Cerebellar nuclear complex (tissue), 1 donor: Measurements from ENCODE around the gene RCOR2.

Experiments
- DNase-seq, 2 experiments: peaks; one replicate each; lab custom pipeline; 2025; lab: John Stamatoyannopoulos, UW

RCOR2 gene

GRCh38 chr11:63922673-63923192, 5.8 kb upstream of the RCOR2 start:
- no peak for DNase-seq

GRCh38 chr11:63920939-63921417, 4.0 kb upstream of the RCOR2 start:
- DNase-seq, result no peak

- no peak for DNase-seq
Observed at GRCh38 chr11:63920126-63920938, 3.4 kb upstream of the RCOR2 start.

- DNase-seq, result no peak
Observed at GRCh38 chr11:63919267-63920125, 2.5 kb upstream of the RCOR2 start.

- DNase-seq, result no peak
Observed at GRCh38 chr11:63918507-63919191, 1.7 kb upstream of the RCOR2 start.

- DNase-seq, result no peak
Observed at GRCh38 chr11:63917692-63918506, 935 bp upstream of the RCOR2 start.

GRCh38 chr11:63915961-63916836, 765 bp downstream of the RCOR2 start:
- no peak for DNase-seq

GRCh38 chr11:63914896-63915691, 1.9 kb downstream of the RCOR2 start:
- DNase-seq, result no peak

- no peak for DNase-seq
Observed at GRCh38 chr11:63913866-63914830, 2.8 kb downstream of the RCOR2 start.

GRCh38 chr11:63912678-63913077, 4.3 kb downstream of the RCOR2 start:
- DNase-seq, result no peak

- DNase-seq, result no peak
Observed at GRCh38 chr11:63911876-63912275, 5.1 kb downstream of the RCOR2 start.

GRCh38 chr11:63911440-63911839, 5.5 kb downstream of the RCOR2 start:
- no peak for DNase-seq

GRCh38 chr11:63910675-63911074, 6.3 kb downstream of the RCOR2 start:
- no peak for DNase-seq

- no peak for DNase-seq
Observed at GRCh38 chr11:63909591-63910506, 7.1 kb downstream of the RCOR2 start.

GRCh38 chr11:63908631-63909401, 8.1 kb downstream of the RCOR2 start:
- no peak for DNase-seq

GRCh38 chr11:63907808-63908530, 9.0 kb downstream of the RCOR2 start:
- no peak for DNase-seq
